GM19035 (cell line): ENCODE data around the gene HCK.
"Not testable (repeated sequence)": the region's sequence is repeated elsewhere in the genome, so short reads cannot be mapped to it uniquely, and the experiment has no call there.

ENCODE experiments used
- ATAC-seq: cut with Tn5 transposase; IDR thresholded peaks from one replicate; pipeline ENCODE4 v1.9.1; 2021; ENCODE audit not compliant: unreplicated experiment

Gene HCK

GRCh38 chr20:32028647-32029372 is 23.2 kb upstream of the HCK start:
- ATAC-seq = no peak

DNA sequence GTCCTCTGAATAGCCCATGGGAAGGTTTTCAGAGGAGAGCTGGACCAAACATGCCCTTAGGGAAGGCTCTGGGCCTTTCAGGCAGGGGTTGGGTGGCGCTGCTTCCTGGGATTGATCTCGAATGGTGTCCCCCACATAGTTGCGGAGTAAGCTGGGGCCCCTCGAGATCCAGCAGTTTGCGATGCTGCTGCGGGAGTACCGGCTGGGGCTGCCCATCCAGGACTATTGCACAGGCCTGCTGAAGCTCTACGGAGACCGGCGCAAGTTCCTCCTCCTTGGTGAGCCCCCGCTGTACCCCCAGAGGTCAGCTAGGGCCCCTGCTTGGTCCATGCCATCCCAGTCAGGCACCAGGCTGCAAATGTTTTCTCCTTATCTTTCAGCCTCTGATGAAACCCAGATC is 22.5 kb upstream of the HCK start:
- no peak for ATAC-seq

GRCh38 chr20:32031007-32031958 is 20.8 kb upstream of the HCK start:
- ATAC-seq = no peak

DNA sequence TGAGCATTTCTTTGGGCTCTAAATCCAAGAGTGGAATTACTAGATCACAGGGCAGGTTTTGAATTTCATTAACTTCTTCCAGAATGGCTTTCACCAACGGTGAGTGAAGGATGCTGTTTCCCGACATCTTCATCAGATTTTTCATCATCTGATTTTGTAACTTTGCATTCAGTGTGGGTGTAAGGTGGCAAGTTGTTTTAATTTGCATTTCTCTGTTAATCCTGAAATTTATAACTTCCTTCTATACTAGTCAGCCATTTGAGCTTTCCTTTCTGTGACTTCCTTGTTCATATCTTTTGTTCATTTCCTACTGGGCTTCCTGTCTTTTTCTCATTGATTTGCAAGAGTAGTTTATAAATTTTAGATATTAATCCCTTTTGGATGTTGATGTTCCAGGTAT is 18.7 kb upstream of the HCK start:
- ATAC-seq = no peak

DNA sequence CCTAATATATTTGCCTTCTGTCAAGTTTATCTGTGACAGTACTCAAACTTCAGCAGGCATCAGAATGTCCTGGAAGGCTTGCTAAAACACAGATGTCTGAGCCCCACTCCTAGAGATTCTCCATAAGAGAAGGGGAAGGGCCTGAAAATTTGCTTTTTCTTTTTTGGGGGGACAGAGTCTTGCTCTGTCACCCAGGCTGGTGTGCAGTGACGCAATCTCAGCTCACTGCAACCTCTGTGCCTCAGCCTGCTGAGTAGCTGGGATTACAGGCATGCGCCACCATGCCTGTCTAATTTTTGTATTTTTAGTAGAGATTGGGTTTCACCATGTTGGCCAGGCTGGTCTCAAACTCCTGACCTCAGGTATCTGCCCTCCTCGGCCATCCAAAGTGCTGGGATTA is 18.3 kb upstream of the HCK start:
- not testable (repeated sequence) for ATAC-seq

DNA sequence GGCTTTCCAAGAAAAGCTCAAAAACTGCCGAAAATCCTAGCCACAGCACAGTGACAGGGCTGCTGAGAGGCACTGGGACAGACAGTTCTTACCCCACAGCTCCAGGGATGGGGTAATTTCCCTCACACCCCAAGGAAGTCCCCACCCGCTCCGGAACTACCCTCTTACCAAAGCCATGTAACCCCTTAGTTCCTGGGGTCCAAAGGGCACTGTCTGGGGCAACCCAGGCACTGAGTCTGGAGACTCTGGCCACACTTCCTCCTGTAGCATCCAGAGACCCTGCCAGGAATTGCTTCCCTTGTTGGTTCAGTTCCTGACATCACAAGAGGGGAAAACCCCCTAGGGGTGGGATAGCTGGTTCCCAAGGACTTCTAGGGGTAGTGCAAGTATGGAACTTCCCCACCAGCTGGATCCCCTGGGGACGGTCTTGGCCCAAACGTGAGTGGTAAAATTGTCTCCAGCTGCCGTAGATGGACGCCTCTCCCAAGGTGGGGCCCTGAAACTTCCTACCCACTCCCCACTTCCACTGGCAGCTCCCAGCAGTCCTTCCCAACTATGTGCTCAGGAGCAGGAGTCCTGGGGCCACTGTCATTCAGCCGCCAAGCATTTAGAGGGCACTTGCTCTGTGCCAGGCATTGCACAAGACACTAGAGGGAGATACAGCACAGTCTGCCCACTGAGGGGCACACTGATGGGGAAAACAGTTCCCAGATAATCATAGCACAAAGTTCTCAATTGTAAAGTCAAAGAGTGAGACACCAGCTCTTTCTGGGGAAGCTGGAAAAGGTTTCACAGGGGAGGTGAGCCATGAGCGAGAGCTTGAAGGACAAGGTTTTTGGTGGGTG is 17.2 kb upstream of the HCK start:
- ATAC-seq = no peak

DNA sequence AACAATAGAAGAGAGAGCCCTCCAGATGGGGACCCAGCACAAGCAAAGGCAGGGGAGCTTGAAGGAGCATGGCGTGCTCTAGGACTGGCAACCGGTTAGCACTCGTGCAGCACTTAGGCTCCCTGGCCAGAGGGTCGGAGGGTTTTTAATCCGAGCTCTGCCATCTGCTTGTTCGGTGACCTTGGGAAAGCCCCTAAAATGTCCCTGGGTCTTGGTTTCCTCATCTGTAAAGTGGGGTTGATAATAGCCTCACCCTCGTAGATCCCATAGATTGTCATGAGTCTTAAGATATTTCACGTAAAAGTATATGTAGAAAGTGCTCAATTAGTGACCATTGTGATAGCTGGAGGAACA is 16.6 kb upstream of the HCK start:
- no peak for ATAC-seq

GRCh38 chr20:32036252-32036651 is 15.8 kb upstream of the HCK start:
- ATAC-seq = no peak

DNA sequence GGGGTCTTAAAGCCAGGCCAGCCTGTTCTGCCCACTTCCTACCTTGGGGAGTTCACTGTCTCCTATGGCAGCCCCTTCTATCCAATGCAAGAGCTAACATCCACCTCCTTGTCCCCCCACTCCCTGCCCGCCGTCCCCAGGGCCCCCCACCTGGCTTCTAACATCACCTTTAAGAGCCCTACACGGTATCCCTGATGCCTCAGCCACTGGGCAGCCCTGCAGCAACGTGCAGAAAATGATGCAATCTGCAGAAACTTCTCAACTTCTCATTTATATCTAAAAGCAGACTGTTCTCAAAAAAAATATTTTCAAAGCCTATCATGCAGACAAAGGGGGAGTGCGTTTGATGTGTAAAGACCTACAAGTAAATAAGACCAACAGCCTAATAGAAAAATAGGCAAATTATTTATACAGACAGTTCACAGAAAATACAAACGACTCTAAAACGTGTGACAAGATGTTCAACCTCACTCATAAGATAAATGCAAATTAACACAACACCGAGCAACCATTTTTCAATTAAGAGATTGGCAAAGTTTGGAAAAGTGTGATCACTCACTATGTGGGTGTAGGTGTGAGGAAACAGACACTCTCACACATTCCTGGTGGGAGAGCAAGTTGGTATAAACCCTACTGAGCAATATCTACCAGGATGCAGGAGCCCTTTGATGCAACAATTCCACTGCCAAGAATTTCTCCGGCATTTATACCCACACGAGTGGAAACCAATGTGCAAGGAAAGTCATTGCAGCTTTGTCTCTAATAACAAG is 15.1 kb upstream of the HCK start:
- no peak for ATAC-seq

DNA sequence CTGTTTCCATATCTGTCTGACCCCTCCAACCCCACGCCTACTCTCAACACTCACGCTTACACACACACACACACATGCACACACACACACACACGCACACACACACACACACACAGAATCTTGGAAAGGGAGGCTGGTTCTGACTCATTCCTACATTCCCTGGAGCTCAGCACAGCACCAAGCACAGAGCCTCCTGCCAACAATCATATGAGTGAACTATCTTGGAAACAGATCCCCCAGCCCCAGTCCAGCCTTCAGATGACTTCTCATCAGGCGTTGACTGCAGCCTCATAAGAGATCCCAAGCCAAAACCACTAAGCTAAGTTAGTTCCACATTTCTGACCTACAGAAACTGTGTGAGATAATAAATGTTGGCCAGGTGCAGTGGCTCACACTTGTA is 14.1 kb upstream of the HCK start:
- ATAC-seq = no peak

- peak; percentile 63 for ATAC-seq
Measured at GRCh38 chr20:32040142-32040953, 11.7 kb upstream of the HCK start.

DNA sequence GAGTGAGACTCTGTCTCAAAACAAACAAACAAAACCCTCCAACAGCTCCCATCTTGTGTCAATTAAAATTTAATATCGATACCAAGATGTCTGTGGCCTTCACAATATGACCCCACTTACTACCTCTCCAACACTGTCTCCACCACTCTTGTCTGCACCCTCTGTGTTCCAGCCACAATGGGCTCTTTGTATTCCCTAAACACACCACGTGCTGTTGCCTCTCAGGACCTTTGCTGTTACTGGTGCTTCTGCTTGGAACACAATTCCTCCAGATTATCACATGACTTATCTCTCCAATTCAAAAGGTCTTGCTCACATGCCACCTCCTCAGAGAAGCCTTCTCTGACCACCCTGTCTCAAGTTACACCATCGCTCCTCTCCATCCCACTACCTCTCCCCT is 6.0 kb upstream of the HCK start:
- ATAC-seq = no peak

DNA sequence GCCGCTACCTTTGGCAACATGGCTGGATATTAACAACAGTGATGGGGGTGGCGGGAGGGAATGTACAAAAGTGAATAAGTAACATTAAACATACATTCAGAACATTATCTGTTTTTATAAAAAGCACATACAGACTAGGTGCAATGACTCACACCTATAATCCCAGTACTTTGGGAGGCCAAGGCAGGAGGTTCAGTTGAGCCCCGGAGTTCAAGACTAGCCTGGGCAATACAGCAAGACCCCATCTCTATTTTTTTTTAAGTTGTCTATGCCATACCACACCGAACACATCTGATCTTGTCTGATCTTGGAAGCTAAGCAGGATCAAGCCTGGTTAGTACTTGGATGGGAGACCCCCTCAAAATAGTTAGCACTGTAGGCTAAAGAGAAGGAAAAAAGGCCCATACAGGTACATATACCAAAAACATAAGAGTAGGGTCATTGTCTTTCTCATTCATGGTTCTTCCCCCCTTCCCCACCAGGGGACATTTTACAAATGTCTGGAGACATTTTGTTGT is 1.7 kb upstream of the HCK start:
- ATAC-seq = no peak

DNA sequence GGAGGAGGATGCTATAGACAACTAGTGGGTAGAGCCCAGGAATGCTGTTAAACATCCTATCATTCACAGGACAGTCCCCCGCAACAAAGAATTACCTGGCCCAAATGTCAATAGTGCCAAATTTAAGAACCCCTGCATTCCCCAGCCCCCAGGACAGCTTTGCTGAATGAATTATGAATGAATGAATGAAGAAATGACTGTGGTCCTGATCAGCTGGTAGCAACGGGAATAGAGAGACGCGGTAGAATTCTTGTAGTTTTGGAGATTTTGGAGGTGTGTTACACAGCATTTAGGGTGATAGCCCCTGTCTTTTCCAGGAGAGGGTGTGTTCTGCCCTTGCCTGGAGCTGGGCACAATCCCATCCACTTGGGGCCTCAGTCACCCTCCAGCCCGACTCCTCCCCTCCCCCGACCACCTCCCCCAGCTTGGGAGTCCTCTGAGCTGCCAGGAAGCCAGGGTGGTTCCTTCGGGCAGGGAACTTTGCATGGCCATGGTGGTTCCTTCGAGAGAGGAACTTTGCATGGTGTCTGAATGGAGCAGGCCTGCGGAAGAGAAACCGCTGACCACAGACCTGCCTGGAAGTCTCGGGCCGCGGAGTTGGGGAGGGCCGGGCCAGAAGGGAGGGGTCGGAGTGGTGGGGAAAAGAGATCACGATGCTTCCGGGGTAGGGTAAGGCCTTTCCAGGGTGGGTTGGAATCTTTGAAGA is 1.0 kb upstream of the HCK start:
- no peak for ATAC-seq

GRCh38 chr20:32051720-32052089 is 337 bp upstream of the HCK start:
- ATAC-seq = no peak

DNA sequence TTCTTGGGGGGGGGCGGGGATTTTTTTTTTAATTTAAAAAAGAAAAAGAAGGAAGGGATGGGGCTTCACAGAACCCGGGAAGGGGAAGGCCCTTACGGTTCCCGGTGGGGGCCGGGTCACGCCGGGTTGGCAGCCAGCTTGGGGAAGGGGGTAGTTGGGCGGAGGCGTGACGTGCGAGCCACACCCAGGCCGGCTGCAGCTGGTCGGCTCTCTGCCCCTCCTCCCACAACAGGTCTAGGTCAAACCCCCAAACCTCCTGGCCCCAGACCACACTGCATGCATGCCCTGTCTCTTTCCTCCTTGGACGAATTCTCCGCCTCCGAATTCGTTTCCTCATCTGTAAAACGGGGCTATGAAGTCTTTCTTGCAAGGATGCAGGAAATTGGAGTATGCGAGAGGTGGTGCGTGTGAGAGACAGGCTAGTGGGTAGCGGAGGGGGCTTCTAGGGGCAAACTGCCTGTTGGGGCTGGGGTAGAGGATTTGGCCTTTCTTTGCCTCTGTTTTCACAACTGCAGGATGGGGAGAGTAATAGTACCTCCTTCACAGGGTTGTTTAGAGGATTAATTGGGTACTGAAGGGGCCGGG is 828 bp downstream of the HCK start:
- no peak for ATAC-seq

- no peak for ATAC-seq
Measured at GRCh38 chr20:32053648-32054047, 1.6 kb downstream of the HCK start.

DNA sequence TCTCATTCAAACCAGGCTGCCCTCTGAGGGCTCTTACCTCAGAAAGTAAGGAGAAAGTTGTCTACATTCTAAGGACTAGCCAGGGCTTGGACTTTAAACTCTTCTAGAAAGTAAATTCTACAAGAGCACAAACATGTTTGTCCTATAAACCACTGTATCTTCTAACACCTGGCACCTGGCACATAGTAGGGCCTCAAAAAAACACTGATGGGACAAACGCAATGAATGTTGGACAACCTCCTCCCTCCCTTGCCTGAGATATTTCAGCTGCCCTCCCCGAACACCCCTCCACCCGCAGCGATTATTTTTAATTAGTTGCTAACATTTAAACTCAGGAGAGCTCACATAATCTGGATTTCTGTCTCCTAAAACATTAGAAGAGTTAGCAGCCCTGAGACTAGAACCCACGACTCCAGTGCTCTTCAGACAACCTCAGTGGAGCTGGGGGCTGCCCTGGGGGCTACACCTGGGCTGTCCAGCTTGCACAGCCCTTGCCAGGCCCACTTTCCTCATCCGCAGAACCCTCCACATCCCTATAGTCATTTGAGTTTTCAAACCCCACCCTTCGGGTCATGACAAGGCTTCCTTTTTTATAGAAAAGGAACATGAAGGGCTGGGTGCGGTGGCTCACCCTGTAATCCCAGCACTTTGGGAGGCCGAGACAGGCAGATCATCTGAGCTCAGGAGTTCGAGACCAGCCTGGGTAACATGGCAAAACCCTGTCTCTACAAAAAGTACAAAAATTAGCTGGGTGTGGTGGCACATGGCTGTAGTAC is 4.9 kb downstream of the HCK start:
- ATAC-seq = no peak
